Measurements from ENCODE around the gene NCF2.

GRCh38 chr1:183600634-183601033 is 10.4 kb upstream of the NCF2 start:
- TF ChIP-seq EZH2phosphoT487 (conservative IDR thresholded peaks at IDR 0.05; ENCODE audit: low read length): no peak
- TF ChIP-seq CTCF (IDR thresholded peaks at IDR 0.05; ENCODE audit: insufficient read depth, low read length, poor library complexity, severe bottlenecking): no peak

Measured in SU-DHL-6 (cell line).